IMR-90 (cell line): Measurements from ENCODE around the gene RNF19B.

Source experiments
- BHLHE40 ChIP-seq: fragments of 150-350 bp; IDR thresholded peaks from 2 replicates; pipeline ENCODE4 v1.6.1; 2016; ENCODE audit warnings: mild to moderate bottlenecking, low read depth, low read length
- CEBPB ChIP-seq: IDR thresholded peaks from 2 replicates; pipeline ENCODE4 v1.6.1; 2012; ENCODE audit warnings: low read depth, low read length, improper control_type of control experiment
- FOS ChIP-seq: fragments of 150-350 bp; IDR thresholded peaks from 2 replicates; pipeline ENCODE4 v1.6.1; 2016; ENCODE audit warnings: low read depth, low read length
- MXI1 ChIP-seq: IDR thresholded peaks from 2 replicates; pipeline ENCODE4 v1.6.1; 2012; ENCODE audit warnings: low read depth, mild to moderate bottlenecking, low read length, moderate library complexity, borderline replicate concordance
- POLR2A ChIP-seq: IDR thresholded peaks from 2 replicates; pipeline ENCODE4 v1.6.1; 2012; ENCODE audit warnings: mild to moderate bottlenecking, low read depth, low read length
- RAD21 ChIP-seq: IDR thresholded peaks from 2 replicates; pipeline ENCODE4 v1.6.1; 2012; ENCODE audit warnings: low read length, improper control_type of control experiment
- RFX5 ChIP-seq: IDR thresholded peaks from 2 replicates; pipeline ENCODE4 v1.8.0; 2012; ENCODE audit warnings: low read depth, mild to moderate bottlenecking, low read length, moderate library complexity
- TF ChIP-seq, protein P1 (sequence below): conservative IDR thresholded peaks from 2 replicates; pipeline ENCODE4 v1.5.1; 2012; ENCODE audit warnings: mild to moderate bottlenecking, low read depth, low read length, improper control_type of control experiment
- TF ChIP-seq, protein P2 (sequence below): fragments of 150-350 bp; IDR thresholded peaks from 2 replicates; pipeline ENCODE4 v1.6.1; 2017; ENCODE audit warnings: mild to moderate bottlenecking, antibody characterized with exemption, low read length, low read depth
- TF ChIP-seq, protein P3 (sequence below): fragments of 150-350 bp; IDR thresholded peaks from 2 replicates; pipeline ENCODE4 v1.6.1; 2016; ENCODE audit warnings: low read depth, mild to moderate bottlenecking, low read length, moderate library complexity, borderline replicate concordance

DNA sequence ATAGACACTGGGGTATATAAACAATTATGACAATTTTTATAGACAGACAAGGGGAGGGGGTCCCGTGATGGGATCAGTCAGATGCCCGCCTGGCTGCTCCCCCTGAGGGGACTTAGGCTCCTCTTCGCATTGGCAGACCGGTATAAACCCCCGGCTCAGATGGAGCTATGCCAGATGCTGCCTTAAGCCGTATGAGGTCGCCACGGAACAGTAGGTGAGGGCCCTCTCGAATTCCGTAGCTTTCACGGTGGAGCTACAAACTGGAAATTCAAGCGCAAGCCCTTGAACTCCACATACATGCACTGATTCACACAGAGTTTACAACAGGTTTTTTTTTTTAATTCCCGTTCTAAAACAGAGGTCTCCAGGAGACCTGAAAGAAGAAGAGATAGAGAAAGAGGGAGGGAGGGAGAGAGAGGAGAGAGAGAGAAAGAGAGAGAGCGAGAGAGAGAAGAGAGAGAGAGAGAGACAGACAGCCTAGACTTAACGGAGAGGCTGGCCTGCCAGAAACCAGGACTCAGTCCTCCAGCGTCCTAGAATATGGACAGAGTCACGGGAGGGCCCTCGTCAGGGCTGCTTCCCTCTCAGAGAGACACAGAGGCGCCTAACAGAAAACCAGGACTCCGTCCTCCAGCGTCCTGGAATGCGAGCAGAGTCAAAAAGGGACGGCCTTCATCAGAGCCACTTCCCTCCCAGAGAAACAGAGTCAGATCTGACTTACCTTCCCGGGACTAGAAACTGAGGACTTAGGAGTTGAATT, 39.0 kb downstream of the RNF19B start:
- TF ChIP-seq, protein P1, sequence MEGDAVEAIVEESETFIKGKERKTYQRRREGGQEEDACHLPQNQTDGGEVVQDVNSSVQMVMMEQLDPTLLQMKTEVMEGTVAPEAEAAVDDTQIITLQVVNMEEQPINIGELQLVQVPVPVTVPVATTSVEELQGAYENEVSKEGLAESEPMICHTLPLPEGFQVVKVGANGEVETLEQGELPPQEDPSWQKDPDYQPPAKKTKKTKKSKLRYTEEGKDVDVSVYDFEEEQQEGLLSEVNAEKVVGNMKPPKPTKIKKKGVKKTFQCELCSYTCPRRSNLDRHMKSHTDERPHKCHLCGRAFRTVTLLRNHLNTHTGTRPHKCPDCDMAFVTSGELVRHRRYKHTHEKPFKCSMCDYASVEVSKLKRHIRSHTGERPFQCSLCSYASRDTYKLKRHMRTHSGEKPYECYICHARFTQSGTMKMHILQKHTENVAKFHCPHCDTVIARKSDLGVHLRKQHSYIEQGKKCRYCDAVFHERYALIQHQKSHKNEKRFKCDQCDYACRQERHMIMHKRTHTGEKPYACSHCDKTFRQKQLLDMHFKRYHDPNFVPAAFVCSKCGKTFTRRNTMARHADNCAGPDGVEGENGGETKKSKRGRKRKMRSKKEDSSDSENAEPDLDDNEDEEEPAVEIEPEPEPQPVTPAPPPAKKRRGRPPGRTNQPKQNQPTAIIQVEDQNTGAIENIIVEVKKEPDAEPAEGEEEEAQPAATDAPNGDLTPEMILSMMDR: no peak
- TF ChIP-seq RFX5 (no peak), RAD21 (no peak), CEBPB (no peak), FOS (no peak), BHLHE40 (no peak), POLR2A (no peak), MXI1 (no peak)
- TF ChIP-seq, protein P2, sequence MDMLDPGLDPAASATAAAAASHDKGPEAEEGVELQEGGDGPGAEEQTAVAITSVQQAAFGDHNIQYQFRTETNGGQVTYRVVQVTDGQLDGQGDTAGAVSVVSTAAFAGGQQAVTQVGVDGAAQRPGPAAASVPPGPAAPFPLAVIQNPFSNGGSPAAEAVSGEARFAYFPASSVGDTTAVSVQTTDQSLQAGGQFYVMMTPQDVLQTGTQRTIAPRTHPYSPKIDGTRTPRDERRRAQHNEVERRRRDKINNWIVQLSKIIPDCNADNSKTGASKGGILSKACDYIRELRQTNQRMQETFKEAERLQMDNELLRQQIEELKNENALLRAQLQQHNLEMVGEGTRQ: no peak
- TF ChIP-seq, protein P3, sequence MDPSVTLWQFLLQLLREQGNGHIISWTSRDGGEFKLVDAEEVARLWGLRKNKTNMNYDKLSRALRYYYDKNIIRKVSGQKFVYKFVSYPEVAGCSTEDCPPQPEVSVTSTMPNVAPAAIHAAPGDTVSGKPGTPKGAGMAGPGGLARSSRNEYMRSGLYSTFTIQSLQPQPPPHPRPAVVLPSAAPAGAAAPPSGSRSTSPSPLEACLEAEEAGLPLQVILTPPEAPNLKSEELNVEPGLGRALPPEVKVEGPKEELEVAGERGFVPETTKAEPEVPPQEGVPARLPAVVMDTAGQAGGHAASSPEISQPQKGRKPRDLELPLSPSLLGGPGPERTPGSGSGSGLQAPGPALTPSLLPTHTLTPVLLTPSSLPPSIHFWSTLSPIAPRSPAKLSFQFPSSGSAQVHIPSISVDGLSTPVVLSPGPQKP: no peak
